OCI-LY1 (cell line): ENCODE data around the gene CD74.
A peak's percentile ranks its signal among the peaks of the same experiment; 100 is the strongest.

Source experiments
- H2AFZ ChIP-seq: fragments of 200-600 bp; sonication (generic), shearing (Covaris generic); 2 replicates; pipeline ENCODE4 v1.6.0; 2014; ENCODE audit warnings: antibody characterized with exemption, mild to moderate bottlenecking, low read length
- H3F3A ChIP-seq: fragments of 200-600 bp; sonication (generic), shearing (Covaris generic); 2 replicates; pipeline ENCODE4 v1.6.0; 2014; ENCODE audit warnings: mild to moderate bottlenecking, antibody characterized with exemption, low read length, moderate library complexity; ENCODE audit not compliant: insufficient read depth
- H3K27ac ChIP-seq: fragments of 200-600 bp; sonication (generic); 2 replicates; pipeline ENCODE4 v1.5.1; 2014; ENCODE audit warnings: low read length, mixed run types, mild to moderate bottlenecking, low read depth; ENCODE audit not compliant: poor library complexity, severe bottlenecking
- H3K27me3 ChIP-seq: fragments of 200-600 bp; sonication (generic); 2 replicates; pipeline ENCODE4 v1.6.0; 2014; ENCODE audit warnings: antibody characterized with exemption, mild to moderate bottlenecking, low read length, moderate library complexity; ENCODE audit not compliant: insufficient read depth
- H3K36me3 ChIP-seq: fragments of 200-600 bp; sonication (generic); 2 replicates; pipeline ENCODE4 v1.6.1; 2014; ENCODE audit warnings: mild to moderate bottlenecking, antibody characterized with exemption, low read length, moderate library complexity, mixed read lengths; ENCODE audit not compliant: insufficient read depth
- H3K4me1 ChIP-seq: fragments of 200-600 bp; sonication (generic); 2 replicates; pipeline ENCODE4 v1.5.1; 2014; ENCODE audit warnings: mild to moderate bottlenecking, low read length, moderate library complexity; ENCODE audit not compliant: insufficient read depth, severe bottlenecking
- H3K4me2 ChIP-seq: fragments of 200-600 bp; sonication (generic), shearing (Covaris generic); 2 replicates; pipeline ENCODE4 v1.6.1; 2014; ENCODE audit warnings: low read length
- H3K4me3 ChIP-seq: fragments of 200-600 bp; sonication (generic); 2 replicates; pipeline ENCODE4 v1.5.1; 2014; ENCODE audit warnings: low read length, low read depth, mild to moderate bottlenecking, mixed read lengths; ENCODE audit not compliant: poor library complexity, severe bottlenecking
- H3K79me2 ChIP-seq: fragments of 200-600 bp; shearing (Covaris generic); 2 replicates; pipeline ENCODE4 v1.6.1; 2016; ENCODE audit warnings: mixed run types, low read length, mixed read lengths; ENCODE audit not compliant: insufficient read depth
- H3K9ac ChIP-seq: fragments of 200-600 bp; sonication (generic), shearing (Covaris generic); 2 replicates; pipeline ENCODE4 v1.6.1; 2014; ENCODE audit warnings: mild to moderate bottlenecking, low read length, mixed read lengths
- H3K9me2 ChIP-seq: fragments of 200-600 bp; sonication (generic), shearing (Covaris generic); 2 replicates; pipeline ENCODE4 v1.6.1; 2014; ENCODE audit warnings: low read depth, mild to moderate bottlenecking, low read length, mixed read lengths
- H3K9me3 ChIP-seq: fragments of 200-600 bp; shearing (Covaris generic); 2 replicates; pipeline ENCODE4 v1.6.1; 2014; ENCODE audit warnings: low read length, mixed read lengths
- H4K20me1 ChIP-seq: fragments of 200-600 bp; sonication (generic), shearing (Covaris generic); 2 replicates; pipeline ENCODE4 v1.6.0; 2016; ENCODE audit warnings: mild to moderate bottlenecking, low read length; ENCODE audit not compliant: insufficient read depth
- CTCF ChIP-seq: fragments of 200-600 bp; sonication (generic), shearing (Covaris generic); IDR thresholded peaks from 2 replicates; pipeline ENCODE4 v1.5.1; 2017; ENCODE audit warnings: mild to moderate bottlenecking, antibody characterized with exemption, low read length, moderate library complexity, mixed read lengths
- EZH2 ChIP-seq: fragments of 200-600 bp; sonication (generic), shearing (Covaris generic); IDR thresholded peaks from 2 replicates; pipeline ENCODE4 v1.8.0; 2017; ENCODE audit warnings: borderline replicate concordance, mixed run types, mild to moderate bottlenecking, antibody characterized with exemption, low read length, moderate library complexity, mixed read lengths

CD74 gene

GRCh38 chr5:150458802-150459557 lies 46.3 kb upstream of the CD74 start:
- Histone ChIP-seq H3F3A (no peaks in the 10 kb centered on the region), H3K9ac (peak overlapping the region; percentile 16; the same call in 1 of the 2 replicates), H3K4me2 (peak overlapping the region; percentile 53), H3K36me3 (no peaks in the 10 kb centered on the region), H3K79me2 (no peaks in the 10 kb centered on the region), H3K27ac (peak overlapping the region; percentile 57), H4K20me1 (no peaks in the 10 kb centered on the region), H3K4me1 (peaks cover 48% of the 10 kb centered on the region), H3K4me3 (peak overlapping the region; percentile 35), H3K27me3 (no peaks in the 10 kb centered on the region), H3K9me3 (no peaks in the 10 kb centered on the region), H2AFZ (peak overlapping the region; percentile 30; the same call in 1 of the 2 replicates), H3K9me2 (no peaks in the 10 kb centered on the region)
- TF ChIP-seq EZH2 (no peak), CTCF (peak; percentile 69)

- no peak overlapping the region for H3K4me2 ChIP-seq
Measured at GRCh38 chr5:150457562-150458240, 45.0 kb upstream of the CD74 start.

GRCh38 chr5:150457121-150457520 lies 44.4 kb upstream of the CD74 start:
- Histone ChIP-seq H3K9me2 (no peaks in the 10 kb centered on the region), H3K27ac (peak overlapping the region; percentile 33), H3K79me2 (no peaks in the 10 kb centered on the region), H3K4me1 (peaks cover 57% of the 10 kb centered on the region), H3K9me3 (no peaks in the 10 kb centered on the region), H3K27me3 (no peaks in the 10 kb centered on the region), H3K36me3 (no peaks in the 10 kb centered on the region), H3F3A (no peaks in the 10 kb centered on the region), H3K4me2 (no peak overlapping the region), H4K20me1 (no peaks in the 10 kb centered on the region), H2AFZ (no peak overlapping the region), H3K9ac (no peak overlapping the region), H3K4me3 (no peak overlapping the region)
- TF ChIP-seq EZH2 (no peak), CTCF (no peak)

More at GRCh38 chr5:150457562-150458240, 45.0 kb upstream of the CD74 start:
- Histone ChIP-seq H3K9me3 (no peaks in the 10 kb centered on the region), H3K27me3 (no peaks in the 10 kb centered on the region), H2AFZ (no peak overlapping the region), H3K4me1 (peaks cover 57% of the 10 kb centered on the region), H3F3A (no peaks in the 10 kb centered on the region), H3K9me2 (no peaks in the 10 kb centered on the region), H3K4me3 (no peak overlapping the region), H3K79me2 (no peaks in the 10 kb centered on the region), H4K20me1 (no peaks in the 10 kb centered on the region), H3K36me3 (no peaks in the 10 kb centered on the region), H3K9ac (no peak overlapping the region), H3K27ac (peak overlapping the region; percentile 33)
- TF ChIP-seq EZH2: no peak
- no peak for TF ChIP-seq CTCF
